ENCODE data around the gene PIM1. TPM values are rescaled to one million over a fixed set of nuclear protein-coding genes. Genes with fewer than 3 reads are reported as not detected.
"Not testable (repeated sequence)": the region's sequence is repeated elsewhere in the genome, so short reads cannot be mapped to it uniquely, and the experiment has no call there.

Gene PIM1
- total RNA-seq, 1 donor from 2014 or later, result 283 TPM

DNA sequence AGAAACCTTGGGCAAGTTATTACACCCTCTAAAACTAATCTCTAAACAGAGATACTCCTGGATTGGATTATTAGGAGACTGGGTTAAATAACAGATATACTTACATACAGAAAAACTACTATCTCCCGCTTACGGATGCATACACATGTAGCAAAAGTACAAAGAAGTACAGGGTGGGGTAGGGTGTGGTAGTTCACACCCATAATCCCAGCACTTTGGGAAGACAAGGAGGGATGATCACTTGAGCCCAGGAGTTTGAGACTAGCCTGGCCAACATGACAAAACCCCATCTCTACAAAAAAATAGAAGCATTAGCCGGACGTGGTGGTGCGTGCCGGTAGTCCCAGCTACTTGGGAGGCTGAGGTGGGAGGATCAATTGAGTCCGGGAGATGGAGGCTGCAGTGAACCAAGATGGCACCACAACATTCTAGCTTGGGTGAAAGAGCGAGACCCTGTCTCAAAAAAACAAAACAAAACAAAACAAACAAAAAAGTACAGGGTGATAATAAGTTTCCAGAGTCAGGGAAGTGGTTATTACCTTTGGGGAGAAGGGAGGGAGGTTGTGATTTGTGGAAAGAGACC, 8.1 kb downstream of the PIM1 start:
- intact Hi-C loops (cut with micrococcal nuclease), result no loop called here
- no peak overlapping the region for H3K4me3 Mint-ChIP-seq
- ATAC-seq (ENCODE audit: low read depth) (no peak), DNase-seq (no peak)
- peaks cover 40% of the 10 kb centered on the region for H3K36me3 Mint-ChIP-seq (ENCODE audit: low read depth)
- no peaks in the 10 kb centered on the region for H3K9me3 Mint-ChIP-seq
- TF ChIP-seq, protein P1, sequence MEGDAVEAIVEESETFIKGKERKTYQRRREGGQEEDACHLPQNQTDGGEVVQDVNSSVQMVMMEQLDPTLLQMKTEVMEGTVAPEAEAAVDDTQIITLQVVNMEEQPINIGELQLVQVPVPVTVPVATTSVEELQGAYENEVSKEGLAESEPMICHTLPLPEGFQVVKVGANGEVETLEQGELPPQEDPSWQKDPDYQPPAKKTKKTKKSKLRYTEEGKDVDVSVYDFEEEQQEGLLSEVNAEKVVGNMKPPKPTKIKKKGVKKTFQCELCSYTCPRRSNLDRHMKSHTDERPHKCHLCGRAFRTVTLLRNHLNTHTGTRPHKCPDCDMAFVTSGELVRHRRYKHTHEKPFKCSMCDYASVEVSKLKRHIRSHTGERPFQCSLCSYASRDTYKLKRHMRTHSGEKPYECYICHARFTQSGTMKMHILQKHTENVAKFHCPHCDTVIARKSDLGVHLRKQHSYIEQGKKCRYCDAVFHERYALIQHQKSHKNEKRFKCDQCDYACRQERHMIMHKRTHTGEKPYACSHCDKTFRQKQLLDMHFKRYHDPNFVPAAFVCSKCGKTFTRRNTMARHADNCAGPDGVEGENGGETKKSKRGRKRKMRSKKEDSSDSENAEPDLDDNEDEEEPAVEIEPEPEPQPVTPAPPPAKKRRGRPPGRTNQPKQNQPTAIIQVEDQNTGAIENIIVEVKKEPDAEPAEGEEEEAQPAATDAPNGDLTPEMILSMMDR (IDR thresholded peaks at IDR 0.05), result no peak
- ChIA-PET POLR2A (interaction anchor here (0.6 to 13.8 kb wide), 11 partner anchors 12 to 173 kb away, joined by 3 to 956 read pairs (median 5); no protein-coding TSS in a partner anchor), CTCF (interaction anchor here (0.9 to 10.9 kb wide), 7 partner anchors 21 to 192 kb away, joined by 3 to 289 read pairs (median 4); partner anchors contain the start of gene MTCH1)
- H3K27ac Mint-ChIP-seq, result peak overlapping the region; percentile 51
- H3K4me1 Mint-ChIP-seq, result peaks cover 60% of the 10 kb centered on the region
- no peaks in the 10 kb centered on the region for H3K27me3 Mint-ChIP-seq

DNA sequence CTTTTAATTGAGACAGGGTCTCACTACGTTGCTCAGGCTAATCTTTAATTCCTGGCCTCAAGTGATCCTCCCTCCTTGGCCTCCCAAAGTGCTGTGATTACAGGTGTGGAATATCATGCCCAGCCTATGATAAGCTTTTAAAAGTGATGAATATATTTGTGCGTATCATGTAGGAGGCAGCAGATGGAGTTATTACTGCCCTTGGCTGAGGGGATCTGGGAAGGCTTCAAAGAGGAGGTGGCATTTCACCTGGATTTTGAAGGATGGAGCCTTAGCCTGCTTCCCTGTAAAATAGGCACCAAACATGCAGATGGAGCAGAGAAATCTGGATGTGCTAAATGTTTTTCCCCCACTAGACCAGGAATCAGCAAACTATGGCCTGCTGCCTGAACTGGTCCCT, 10.1 kb downstream of the PIM1 start:
- POLR2A ChIA-PET, result interaction anchor here (5.0 to 13.8 kb wide), 2 partner anchors 8 to 131 kb away, joined by 26 to 956 read pairs; partner anchors contain the start of gene PIM1
- intact Hi-C loops (cut with micrococcal nuclease), result no loop called here
- Mint-ChIP-seq H3K27me3 (no peaks in the 10 kb centered on the region), H3K4me1 (peaks cover 48% of the 10 kb centered on the region), H3K36me3 (ENCODE audit: low read depth) (peaks cover 20% of the 10 kb centered on the region), H3K9me3 (no peaks in the 10 kb centered on the region), H3K27ac (no peak overlapping the region), H3K4me3 (no peak overlapping the region)
- ATAC-seq (ENCODE audit: low read depth) (no peak), DNase-seq (no peak)
- CTCF ChIA-PET, result interaction anchor here (0.5 kb wide), 1 partner anchor 67 kb away, joined by 4 read pairs; no protein-coding TSS in a partner anchor
- TF ChIP-seq, protein P1 (IDR thresholded peaks at IDR 0.05), result no peak

DNA sequence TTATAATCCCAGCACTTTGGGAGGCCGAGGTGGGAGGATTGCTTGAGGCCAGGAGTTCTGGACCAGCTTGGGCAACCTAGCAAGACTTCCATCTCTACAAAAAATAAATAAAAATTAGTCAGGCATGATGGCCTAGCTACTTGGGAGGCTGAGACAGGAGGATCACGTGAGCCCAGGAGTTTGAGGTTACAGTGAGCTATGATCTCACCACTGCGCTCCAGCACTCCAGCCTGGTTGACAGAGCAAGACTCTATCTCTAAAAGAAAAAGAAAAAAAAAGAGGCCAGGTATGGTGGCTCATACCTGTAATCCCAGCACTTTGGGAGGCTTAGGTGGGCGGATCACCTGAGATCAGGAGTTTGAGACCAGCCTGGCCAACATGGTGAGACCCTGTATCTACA, 10.7 kb downstream of the PIM1 start:
- H3K36me3 Mint-ChIP-seq (ENCODE audit: low read depth), result peaks cover 14% of the 10 kb centered on the region
- ATAC-seq (ENCODE audit: low read depth); DNase-seq; H3K27me3 Mint-ChIP-seq; intact Hi-C loops (cut with micrococcal nuclease); H3K4me3 Mint-ChIP-seq; H3K27ac Mint-ChIP-seq; H3K9me3 Mint-ChIP-seq: not testable (repeated sequence)
- ChIA-PET CTCF (interaction anchor here (0.5 to 0.6 kb wide), 2 partner anchors 67 to 176 kb away, joined by 3 to 4 read pairs; no protein-coding TSS in a partner anchor), POLR2A (interaction anchor here (5.0 to 13.8 kb wide), 2 partner anchors 9 to 132 kb away, joined by 26 to 956 read pairs; partner anchors contain the start of gene PIM1)
- H3K4me1 Mint-ChIP-seq, result peaks cover 42% of the 10 kb centered on the region

DNA sequence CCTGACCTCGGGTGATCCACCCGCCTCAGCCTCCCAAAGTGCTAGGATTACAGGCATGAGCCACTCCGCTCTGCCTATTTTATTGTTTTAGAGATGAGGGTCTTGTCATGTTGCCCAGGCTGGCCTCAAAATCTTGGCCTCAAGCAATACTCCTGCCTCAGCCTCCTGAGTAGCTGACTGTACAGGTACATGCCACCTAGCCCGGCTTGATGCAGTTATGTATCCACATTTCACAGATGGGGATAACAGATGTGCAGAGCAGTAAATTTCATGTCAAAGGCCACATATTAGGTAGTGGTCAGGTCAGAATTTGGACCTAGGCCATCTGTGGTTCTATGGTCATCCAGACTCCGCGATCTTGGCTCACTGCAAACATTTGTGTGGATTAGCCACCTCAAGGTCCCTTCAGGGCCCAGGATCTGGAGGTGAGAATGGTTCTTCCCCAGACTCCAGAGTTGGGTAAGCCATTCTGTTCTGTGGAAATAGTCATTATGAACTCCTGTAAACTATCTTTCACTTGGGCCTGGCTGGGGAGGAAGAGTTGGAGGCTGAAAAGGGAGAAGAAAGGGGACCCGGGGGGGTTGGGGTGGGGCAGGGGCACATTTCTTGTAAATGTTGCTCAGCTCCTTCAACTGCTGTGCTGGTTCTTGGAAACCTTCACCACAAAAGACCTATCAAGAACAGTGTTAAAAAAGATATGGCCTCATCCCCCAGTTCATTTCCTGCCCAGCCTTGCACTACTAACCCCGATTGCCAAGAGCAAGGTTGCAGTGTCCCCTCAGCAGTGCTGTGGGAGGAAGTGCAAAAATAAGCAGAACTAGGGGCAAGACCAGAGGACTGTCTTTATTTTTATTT, 13.0 kb downstream of the PIM1 start:
- ChIA-PET CTCF (interaction anchor here (0.6 to 0.7 kb wide), 2 partner anchors 154 to 163 kb away, joined by 3 to 4 read pairs; no protein-coding TSS in a partner anchor), POLR2A (interaction anchor here (0.5 to 5.0 kb wide), 7 partner anchors 7 to 268 kb away, joined by 3 to 26 read pairs (median 5); partner anchors contain the start of gene PIM1)
- no peaks in the 10 kb centered on the region for H3K36me3 Mint-ChIP-seq (ENCODE audit: low read depth)
- ATAC-seq (ENCODE audit: low read depth) (peak; percentile 96), DNase-seq (no peak)
- no peaks in the 10 kb centered on the region for H3K9me3 Mint-ChIP-seq
- intact Hi-C loops (cut with micrococcal nuclease), result no loop called here
- peak overlapping the region; percentile 29 for H3K4me3 Mint-ChIP-seq
- TF ChIP-seq, protein P1 (IDR thresholded peaks at IDR 0.05), result no peak
- no peaks in the 10 kb centered on the region for H3K27me3 Mint-ChIP-seq
- H3K27ac Mint-ChIP-seq, result peak overlapping the region; percentile 71
- H3K4me1 Mint-ChIP-seq, result peaks cover 27% of the 10 kb centered on the region

DNA sequence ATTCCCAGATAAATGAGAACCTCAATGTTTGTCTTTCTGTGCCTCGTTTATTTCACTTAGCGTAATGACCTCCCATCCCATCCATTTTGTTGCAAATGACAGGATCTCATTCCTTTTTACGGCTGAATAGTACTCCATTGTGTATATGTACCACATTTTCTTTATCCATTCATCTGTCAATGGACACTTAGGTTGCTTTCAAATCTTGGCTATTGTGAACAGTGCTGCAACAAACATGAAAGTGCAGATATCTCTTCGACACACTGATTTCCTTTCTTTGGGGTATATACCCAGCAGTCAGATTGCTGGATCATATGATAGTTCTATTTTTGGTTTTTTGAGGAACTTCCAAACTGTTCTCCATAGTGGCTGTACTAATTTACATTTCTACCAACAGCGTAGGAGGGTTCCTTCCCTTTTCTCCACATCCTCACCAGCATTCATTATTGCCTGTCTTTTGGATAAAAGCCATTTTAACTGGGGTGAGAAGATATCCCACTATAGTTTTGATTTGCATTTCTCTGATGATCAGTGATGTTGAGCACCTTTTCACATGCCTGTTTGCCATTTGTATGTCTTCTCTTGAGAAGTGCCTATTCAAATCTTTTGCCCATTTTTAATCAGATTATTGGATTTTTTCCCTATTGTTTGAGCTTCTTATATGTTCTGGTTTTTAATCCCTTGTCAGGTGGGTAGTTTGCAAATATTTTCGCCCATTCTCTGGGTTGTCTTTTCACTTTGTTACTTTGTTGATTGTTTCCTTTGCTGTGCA, 16.2 kb downstream of the PIM1 start:
- intact Hi-C loops (cut with micrococcal nuclease); ATAC-seq (ENCODE audit: low read depth); H3K27me3 Mint-ChIP-seq; H3K27ac Mint-ChIP-seq; H3K36me3 Mint-ChIP-seq (ENCODE audit: low read depth); H3K4me3 Mint-ChIP-seq; H3K9me3 Mint-ChIP-seq; DNase-seq: not testable (repeated sequence)
- H3K4me1 Mint-ChIP-seq, result peaks cover 23% of the 10 kb centered on the region
- ChIA-PET POLR2A (interaction anchor here (1.0 to 3.2 kb wide), 3 partner anchors 10 to 16 kb away, joined by 4 to 18 read pairs (median 6); partner anchors contain the start of gene PIM1), CTCF (interaction anchor here (1.3 kb wide), 1 partner anchor 135 kb away, joined by 3 read pairs; no protein-coding TSS in a partner anchor)

All from activated B cell treated with CpG ODN at 0.5 μM for 24 hours (primary cell).